Keratinocyte (primary cell): ENCODE data around the gene TMEM161A. TPM values are rescaled to one million over a fixed set of nuclear protein-coding genes. Genes with fewer than 3 reads are reported as not detected.

Experiments used
- DNase-seq: peaks from one replicate; pipeline ENCODE4 v3.0.0-alpha.2; 2011; ENCODE audit warnings: low read depth, missing footprints, low spot score
- FAIRE-seq: peaks from 2 replicates; lab custom pipeline; 2011; peaks lifted over from hg19 to GRCh38; lab: Jason Lieb, UNC
- H2AFZ ChIP-seq: 2 replicates; pipeline ENCODE4 v1.6.0; 2012; ENCODE audit warnings: low read length, control low read depth, inconsistent platforms; ENCODE audit not compliant: control insufficient read depth
- H3K27ac ChIP-seq: 2 replicates; pipeline ENCODE4 v1.5.1; 2011; ENCODE audit warnings: low read length; ENCODE audit not compliant: control insufficient read depth, insufficient read depth
- H3K27me3 ChIP-seq: 3 replicates; pipeline ENCODE4 v1.6.0; 2011; ENCODE audit warnings: low read length; ENCODE audit not compliant: control insufficient read depth, insufficient read depth; ENCODE audit errors: extremely low read depth
- H3K36me3 ChIP-seq, 2 experiments: 2 replicates in 1 of 2; 3 replicates in 1 of 2; pipeline ENCODE4 v1.5.1; 2011; ENCODE audit warnings: low read length in 2 of 2, mild to moderate bottlenecking in 1 of 2; ENCODE audit not compliant: control insufficient read depth in 2 of 2, insufficient read depth in 2 of 2; ENCODE audit errors: extremely low read depth in 1 of 2
- H3K4me1 ChIP-seq: 3 replicates; pipeline ENCODE4 v1.5.1; 2011; ENCODE audit warnings: low read length; ENCODE audit not compliant: control insufficient read depth, insufficient read depth; ENCODE audit errors: extremely low read depth
- H3K4me2 ChIP-seq: 3 replicates; pipeline ENCODE4 v1.6.0; 2011; ENCODE audit warnings: low read depth, low read length; ENCODE audit not compliant: control insufficient read depth, insufficient read depth; ENCODE audit errors: extremely low read depth
- H3K4me3 ChIP-seq, 3 experiments: fragments of 200-600 bp in 1 of 3; sonication (generic) in 1 of 3; 2 replicates in 2 of 3; 3 replicates in 1 of 3; pipeline ENCODE4 v1.5.1; 2011 to 2016; ENCODE audit warnings: low read length in 3 of 3, mild to moderate bottlenecking in 3 of 3, control low read depth in 2 of 3, inconsistent platforms in 1 of 3, low read depth in 1 of 3, mixed read lengths in 1 of 3, mixed run types in 1 of 3, moderate library complexity in 1 of 3; ENCODE audit not compliant: control insufficient read depth in 2 of 3, insufficient read depth in 2 of 3; ENCODE audit errors: extremely low read depth in 1 of 3
- H3K79me2 ChIP-seq: 2 replicates; pipeline ENCODE4 v1.6.0; 2012; ENCODE audit warnings: low read length; ENCODE audit not compliant: control insufficient read depth, insufficient read depth
- H3K9ac ChIP-seq: 3 replicates; pipeline ENCODE4 v1.6.0; 2011; ENCODE audit warnings: low read length; ENCODE audit not compliant: control insufficient read depth, insufficient read depth; ENCODE audit errors: extremely low read depth
- H3K9me1 ChIP-seq: 3 replicates; pipeline ENCODE4 v1.6.0; 2011; ENCODE audit warnings: low read length; ENCODE audit not compliant: control insufficient read depth, insufficient read depth; ENCODE audit errors: extremely low read depth
- H3K9me3 ChIP-seq: 2 replicates; pipeline ENCODE4 v1.5.1; 2012; ENCODE audit warnings: low read depth, low read length; ENCODE audit not compliant: control insufficient read depth
- H4K20me1 ChIP-seq: 3 replicates; pipeline ENCODE4 v1.6.0; 2011; ENCODE audit warnings: low read length; ENCODE audit not compliant: control insufficient read depth, insufficient read depth; ENCODE audit errors: extremely low read depth
- EZH2 ChIP-seq: IDR thresholded peaks from one replicate; pipeline ENCODE4 v1.6.1; 2012; ENCODE audit warnings: inconsistent platforms, mild to moderate bottlenecking, low read length, moderate library complexity
- dilution Hi-C: fragments of 300-500 bp; cut with MboI; formaldehyde crosslinking; loops from one replicate; pipeline ENCODE4 v1.7.0; 2020; ENCODE audit warnings: low sequenced_read_pairs; ENCODE audit not compliant: extremely low pct_ligation_motif_present
- polyA plus RNA-seq, 5 experiments: library from polyadenylated mRNA; depleted of rRNA in 3 of 5; stranded (reverse) in 3 of 5; stranded (forward) in 1 of 5; unstranded in 1 of 5; fragments of >200 nt; gene quantifications; 1 replicate in 1 of 5; 2 replicates in 3 of 5; 3 replicates in 1 of 5; pipeline versions ENCODE4 v1.2.1 to v1.2.3, GENCODE V29; 2011 to 2012; ENCODE audit warnings: missing spikeins in 2 of 5, low read depth in 1 of 5, low replicate concordance in 1 of 5
- TF ChIP-seq, protein P1 (sequence below), 3 experiments: IDR thresholded peaks in 1 of 3; conservative IDR thresholded peaks in 1 of 3; optimal IDR thresholded peaks in 1 of 3; 2 replicates in 2 of 3; 3 replicates in 1 of 3; pipeline versions ENCODE3 to v1.5.1; 2011; ENCODE audit warnings: low read length in 3 of 3, mild to moderate bottlenecking in 3 of 3, moderate library complexity in 2 of 3, control low read depth in 1 of 3, inconsistent platforms in 1 of 3; ENCODE audit not compliant: insufficient read depth in 2 of 3; ENCODE audit errors: extremely low read depth in 1 of 3

Gene TMEM161A
- polyA plus RNA-seq, 1 donor (not counting 4 experiments of a cell fraction or from before 2014, with no cell fraction given): 18.0 TPM

DNA sequence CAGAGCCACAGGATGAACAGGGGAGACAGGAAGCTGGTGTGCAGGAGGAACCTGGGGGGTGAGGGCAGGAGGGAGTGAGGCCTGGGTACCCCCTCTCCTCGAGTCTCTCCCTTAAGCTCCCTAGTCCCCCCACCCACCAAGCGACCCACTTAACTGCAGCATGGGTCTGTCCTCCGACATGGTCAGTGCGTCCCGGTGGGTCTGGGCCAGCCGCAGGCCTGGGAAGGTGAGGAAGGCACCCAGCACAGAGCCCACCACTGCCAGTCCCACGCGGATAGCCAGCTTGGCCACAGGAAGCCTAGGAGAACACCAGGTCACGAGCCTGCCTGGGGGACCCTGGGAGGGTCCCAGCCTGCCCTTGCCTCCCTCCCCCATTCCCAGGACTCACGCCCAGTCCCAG is 16.9 kb downstream of the TMEM161A start:
- no peaks in the 10 kb centered on the region for H3K9me3 ChIP-seq
- DNase-seq (no peak), FAIRE-seq (no peak)
- no peak overlapping the region for H3K4me3 ChIP-seq
- H3K27ac ChIP-seq: no peak overlapping the region
- H3K79me2 ChIP-seq: no peaks in the 10 kb centered on the region
- H3K36me3 ChIP-seq: peaks cover 3 to 9% of the 10 kb centered on the region in 2 experiments
- dilution Hi-C loops: no loop called here
- H3K9me1 ChIP-seq: no peaks in the 10 kb centered on the region
- H4K20me1 ChIP-seq: no peaks in the 10 kb centered on the region
- H3K4me2 ChIP-seq: no peak overlapping the region
- TF ChIP-seq EZH2: no peak
- no peak overlapping the region for H3K9ac ChIP-seq
- no peak overlapping the region for H2AFZ ChIP-seq
- no peaks in the 10 kb centered on the region for H3K27me3 ChIP-seq
- no peaks in the 10 kb centered on the region for H3K4me1 ChIP-seq

DNA sequence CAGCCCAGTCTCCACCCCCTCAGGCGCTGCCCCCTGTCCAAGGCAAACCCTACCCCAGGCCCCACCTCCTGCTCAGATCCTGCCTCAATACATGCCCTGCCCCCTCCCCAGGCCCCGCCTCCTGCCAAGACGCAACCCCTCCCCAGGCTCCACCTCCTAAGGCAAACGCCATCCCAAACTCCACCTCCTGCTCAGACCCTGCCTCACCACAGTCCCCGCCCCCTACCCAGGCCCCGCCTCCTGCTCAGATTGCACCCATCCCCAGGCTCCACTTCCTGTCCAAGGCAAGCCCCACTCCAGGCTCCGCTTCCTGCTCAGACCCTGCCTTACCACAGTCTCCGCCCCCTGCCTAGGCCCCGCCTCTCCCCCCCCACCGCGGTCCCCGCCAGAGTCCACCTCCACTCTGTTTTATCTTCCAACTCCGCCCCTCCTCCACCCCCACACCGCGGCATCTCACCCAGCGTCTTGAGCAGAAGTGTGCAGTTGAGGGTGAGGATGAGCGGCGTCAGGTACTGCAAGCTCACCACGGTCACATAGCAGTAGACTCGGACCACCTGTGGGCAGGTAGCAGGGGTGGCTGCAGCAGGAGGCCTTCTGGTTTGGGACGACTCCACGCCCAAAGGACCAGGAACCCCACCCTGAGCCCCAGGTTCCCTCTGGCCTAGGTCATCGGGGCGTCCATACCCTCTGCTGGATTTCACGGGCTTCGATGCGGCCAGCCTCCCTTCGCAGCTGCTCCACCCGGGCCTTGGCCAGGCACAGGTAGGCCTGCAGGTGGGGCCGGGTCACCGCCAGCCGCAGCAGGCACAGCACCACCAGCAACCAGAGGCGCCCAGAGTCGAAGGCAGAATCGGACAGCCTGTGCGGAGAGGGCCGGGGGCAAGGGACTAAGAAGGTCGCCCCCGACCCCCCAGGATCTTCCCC is 17.7 kb downstream of the TMEM161A start:
- Histone ChIP-seq H3K36me3 (peaks cover 3 to 9% of the 10 kb centered on the region in 2 experiments), H3K4me2 (no peak overlapping the region), H3K27me3 (no peaks in the 10 kb centered on the region), H3K4me1 (no peaks in the 10 kb centered on the region), H3K9me1 (no peaks in the 10 kb centered on the region), H3K9ac (no peak overlapping the region), H3K79me2 (no peaks in the 10 kb centered on the region), H3K27ac (no peak overlapping the region), H3K4me3 (no peak overlapping the region), H3K9me3 (no peaks in the 10 kb centered on the region), H2AFZ (no peak overlapping the region), H4K20me1 (no peaks in the 10 kb centered on the region)
- FAIRE-seq (no peak), DNase-seq (no peak)
- TF ChIP-seq, protein P1, sequence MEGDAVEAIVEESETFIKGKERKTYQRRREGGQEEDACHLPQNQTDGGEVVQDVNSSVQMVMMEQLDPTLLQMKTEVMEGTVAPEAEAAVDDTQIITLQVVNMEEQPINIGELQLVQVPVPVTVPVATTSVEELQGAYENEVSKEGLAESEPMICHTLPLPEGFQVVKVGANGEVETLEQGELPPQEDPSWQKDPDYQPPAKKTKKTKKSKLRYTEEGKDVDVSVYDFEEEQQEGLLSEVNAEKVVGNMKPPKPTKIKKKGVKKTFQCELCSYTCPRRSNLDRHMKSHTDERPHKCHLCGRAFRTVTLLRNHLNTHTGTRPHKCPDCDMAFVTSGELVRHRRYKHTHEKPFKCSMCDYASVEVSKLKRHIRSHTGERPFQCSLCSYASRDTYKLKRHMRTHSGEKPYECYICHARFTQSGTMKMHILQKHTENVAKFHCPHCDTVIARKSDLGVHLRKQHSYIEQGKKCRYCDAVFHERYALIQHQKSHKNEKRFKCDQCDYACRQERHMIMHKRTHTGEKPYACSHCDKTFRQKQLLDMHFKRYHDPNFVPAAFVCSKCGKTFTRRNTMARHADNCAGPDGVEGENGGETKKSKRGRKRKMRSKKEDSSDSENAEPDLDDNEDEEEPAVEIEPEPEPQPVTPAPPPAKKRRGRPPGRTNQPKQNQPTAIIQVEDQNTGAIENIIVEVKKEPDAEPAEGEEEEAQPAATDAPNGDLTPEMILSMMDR (optimal IDR thresholded peaks at IDR 0.05 in 1 of 3, IDR thresholded peaks at IDR 0.05 in 1 of 3, conservative IDR thresholded peaks at IDR 0.05 in 1 of 3; ENCODE audit: extremely low read depth in 1 of 3, insufficient read depth in 2 of 3, low read length in 3 of 3): no peak
- TF ChIP-seq EZH2: no peak
- dilution Hi-C loops: no loop called here
